Measurements from ENCODE around the gene CFAP221.

Gene CFAP221

GRCh38 chr2:119537792-119538191, 6.5 kb upstream of the CFAP221 start:
- no peaks in the 10 kb centered on the region for H3K36me3 ChIP-seq (replicated peaks)
- no peak for DNase-seq
- in situ Hi-C loops (cut with HindIII; ENCODE audit: low pct_ligation_motif_present, low sequenced_read_pairs), result no loop called here
- no peak overlapping the region for H3K4me3 ChIP-seq (ENCODE audit: low read depth, low read length)
- H3K27ac ChIP-seq, result no peak overlapping the region
- TF ChIP-seq, protein P1, sequence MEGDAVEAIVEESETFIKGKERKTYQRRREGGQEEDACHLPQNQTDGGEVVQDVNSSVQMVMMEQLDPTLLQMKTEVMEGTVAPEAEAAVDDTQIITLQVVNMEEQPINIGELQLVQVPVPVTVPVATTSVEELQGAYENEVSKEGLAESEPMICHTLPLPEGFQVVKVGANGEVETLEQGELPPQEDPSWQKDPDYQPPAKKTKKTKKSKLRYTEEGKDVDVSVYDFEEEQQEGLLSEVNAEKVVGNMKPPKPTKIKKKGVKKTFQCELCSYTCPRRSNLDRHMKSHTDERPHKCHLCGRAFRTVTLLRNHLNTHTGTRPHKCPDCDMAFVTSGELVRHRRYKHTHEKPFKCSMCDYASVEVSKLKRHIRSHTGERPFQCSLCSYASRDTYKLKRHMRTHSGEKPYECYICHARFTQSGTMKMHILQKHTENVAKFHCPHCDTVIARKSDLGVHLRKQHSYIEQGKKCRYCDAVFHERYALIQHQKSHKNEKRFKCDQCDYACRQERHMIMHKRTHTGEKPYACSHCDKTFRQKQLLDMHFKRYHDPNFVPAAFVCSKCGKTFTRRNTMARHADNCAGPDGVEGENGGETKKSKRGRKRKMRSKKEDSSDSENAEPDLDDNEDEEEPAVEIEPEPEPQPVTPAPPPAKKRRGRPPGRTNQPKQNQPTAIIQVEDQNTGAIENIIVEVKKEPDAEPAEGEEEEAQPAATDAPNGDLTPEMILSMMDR (IDR thresholded peaks at IDR 0.05; ENCODE audit: low read depth, low read length, missing control alignments), result no peak
- H3K27me3 ChIP-seq (replicated peaks), result no peaks in the 10 kb centered on the region

DNA sequence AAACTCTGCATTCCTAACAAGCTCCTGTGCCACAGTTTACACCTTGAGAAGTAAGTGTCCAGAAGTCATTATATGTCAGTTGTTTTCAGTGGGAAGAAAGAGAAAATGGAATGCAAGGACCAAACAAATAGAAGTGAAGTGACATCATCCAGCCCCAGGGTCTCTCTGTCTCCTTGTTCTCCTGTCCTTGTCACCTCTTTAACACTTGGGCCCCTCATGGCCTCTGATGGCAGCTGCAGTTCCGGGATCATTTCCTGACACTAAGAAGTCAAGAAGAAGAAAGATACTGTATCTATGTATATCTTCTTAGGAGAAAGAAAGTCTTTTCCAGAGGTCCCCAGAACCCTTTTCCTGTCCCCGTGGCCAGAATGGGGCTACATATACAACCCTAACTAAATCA, 2.8 kb upstream of the CFAP221 start:
- TF ChIP-seq, protein P1 (IDR thresholded peaks at IDR 0.05; ENCODE audit: low read depth, low read length, missing control alignments), result no peak
- H3K27ac ChIP-seq, result no peak overlapping the region
- no peak for DNase-seq
- no peak overlapping the region for H3K4me3 ChIP-seq (ENCODE audit: low read depth, low read length)
- H3K27me3 ChIP-seq (replicated peaks), result peaks cover 6% of the 10 kb centered on the region
- no peaks in the 10 kb centered on the region for H3K36me3 ChIP-seq (replicated peaks)
- in situ Hi-C loops (cut with HindIII; ENCODE audit: low pct_ligation_motif_present, low sequenced_read_pairs), result no loop called here

DNA sequence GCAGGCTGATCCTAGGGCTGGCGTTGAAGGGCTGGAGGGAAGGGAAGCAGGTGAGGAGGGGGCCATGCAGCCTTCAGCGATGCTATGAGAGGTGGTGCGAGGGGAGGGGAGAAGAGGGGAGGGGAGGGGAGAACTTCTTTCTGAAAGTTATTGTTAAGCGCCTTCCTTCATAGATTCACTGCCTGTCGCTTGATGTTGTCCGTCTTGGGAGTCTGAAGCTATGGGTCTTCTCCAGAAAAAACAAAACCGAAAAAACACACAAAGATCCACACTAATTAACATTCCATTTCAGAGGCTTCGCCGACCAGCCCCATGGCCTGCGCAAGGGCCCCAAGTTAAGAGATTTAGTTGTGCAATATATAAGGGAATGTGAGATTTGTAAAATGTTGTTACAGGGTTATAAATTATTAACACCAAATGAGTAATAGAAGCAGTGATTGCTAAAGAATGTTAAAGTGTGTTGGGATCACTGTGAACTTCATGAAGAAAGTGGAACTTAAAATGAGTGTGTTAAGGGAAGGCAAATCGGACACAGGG, 758 bp downstream of the CFAP221 start:
- TF ChIP-seq, protein P1 (IDR thresholded peaks at IDR 0.05; ENCODE audit: low read depth, low read length, missing control alignments), result no peak
- DNase-seq, result no peak
- Histone ChIP-seq H3K36me3 (replicated peaks) (no peaks in the 10 kb centered on the region), H3K27ac (no peak overlapping the region), H3K4me3 (ENCODE audit: low read depth, low read length) (peak overlapping the region; percentile 62), H3K27me3 (replicated peaks) (peaks cover 6% of the 10 kb centered on the region)
- in situ Hi-C loops (cut with HindIII; ENCODE audit: low pct_ligation_motif_present, low sequenced_read_pairs), result no loop called here

DNA sequence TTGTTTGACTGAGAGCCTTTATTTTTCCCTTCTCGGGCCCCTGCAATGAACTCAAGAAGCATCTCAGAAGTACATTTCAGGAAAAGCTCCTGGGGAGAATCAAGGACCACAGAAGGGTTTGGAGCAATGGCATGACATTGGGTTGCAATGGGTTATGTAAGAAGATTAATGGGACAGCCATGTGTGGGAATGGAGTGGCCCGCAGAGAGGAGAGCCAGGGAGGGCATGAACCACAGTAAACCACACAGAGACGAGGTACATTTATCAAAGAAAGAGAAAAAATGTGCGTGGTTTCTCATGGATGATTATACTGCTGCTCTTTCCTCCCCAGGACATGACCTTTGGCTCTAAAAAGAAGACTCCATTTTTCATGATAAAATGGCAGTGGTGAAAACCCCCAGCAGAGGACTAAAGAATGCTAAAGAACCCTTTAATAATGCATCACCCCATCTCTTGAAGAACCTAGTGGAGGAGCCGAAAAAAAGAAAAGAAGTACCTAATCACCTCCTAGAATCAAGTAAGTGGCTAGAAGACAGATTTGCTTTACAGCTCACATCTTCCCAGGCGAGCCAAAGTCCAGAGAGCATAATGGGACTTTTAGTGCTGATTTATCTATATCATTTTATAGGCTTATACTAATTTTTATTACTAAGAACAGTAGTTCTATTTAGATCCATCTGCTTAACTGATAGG, 1.7 kb downstream of the CFAP221 start:
- H3K27me3 ChIP-seq (replicated peaks), result peaks cover 6% of the 10 kb centered on the region
- TF ChIP-seq, protein P1 (IDR thresholded peaks at IDR 0.05; ENCODE audit: low read depth, low read length, missing control alignments), result no peak
- H3K36me3 ChIP-seq (replicated peaks), result no peaks in the 10 kb centered on the region
- no peak overlapping the region for H3K4me3 ChIP-seq (ENCODE audit: low read depth, low read length)
- in situ Hi-C loops (cut with HindIII; ENCODE audit: low pct_ligation_motif_present, low sequenced_read_pairs), result no loop called here
- no peak overlapping the region for H3K27ac ChIP-seq
- no peak for DNase-seq

- H3K4me3 ChIP-seq (ENCODE audit: low read depth, low read length), result no peak overlapping the region
- no peak for DNase-seq
- TF ChIP-seq, protein P1 (IDR thresholded peaks at IDR 0.05; ENCODE audit: low read depth, low read length, missing control alignments), result no peak
- H3K27me3 ChIP-seq (replicated peaks), result peaks cover 6% of the 10 kb centered on the region
- in situ Hi-C loops (cut with HindIII; ENCODE audit: low pct_ligation_motif_present, low sequenced_read_pairs), result no loop called here
- H3K27ac ChIP-seq, result no peak overlapping the region
- H3K36me3 ChIP-seq (replicated peaks), result no peaks in the 10 kb centered on the region
Observed at GRCh38 chr2:119546447-119546767, 2.2 kb downstream of the CFAP221 start.

All from brain microvascular endothelial cell (primary cell).